Suprapubic skin (tissue), 2 donors: ENCODE measurements around the gene SLC11A2.

ENCODE experiments used
- EP300 ChIP-seq: sonication (generic); formaldehyde crosslinking; IDR thresholded peaks from one replicate; pipeline ENCODE4 v1.6.1; 2017; ENCODE audit warnings: antibody characterized with exemption
- POLR2A ChIP-seq, 2 donors: fragments of 450-650 bp; IDR thresholded peaks; one replicate each; pipeline ENCODE4 v1.6.1; 2017; ENCODE audit warnings: antibody characterized with exemption in 2 of 2, mild to moderate bottlenecking in 2 of 2, moderate library complexity in 2 of 2

- TF ChIP-seq EP300 (no peak), POLR2A (IDR thresholded peaks at IDR 0.05) (no peak)
Observed at GRCh38 chr12:51071663-51072062, 45.5 kb upstream of the SLC11A2 start.
